HEK293T (cell line): ENCODE measurements around the gene EIF6.
A peak's percentile ranks its signal among the peaks of the same experiment; 100 is the strongest.

ENCODE experiments used
- CTCF ChIA-PET: fragments of 350-600 bp; formaldehyde crosslinking; extraction: SDS; loops from one replicate; lab custom pipeline; 2021; ENCODE audit warnings: antibody characterized with exemption, inconsistent platforms; lab: Yijun Ruan, JAX
- POLR2A ChIA-PET: fragments of 350-600 bp; formaldehyde crosslinking; extraction: SDS; loops from one replicate; lab custom pipeline; 2020; ENCODE audit warnings: antibody characterized with exemption, inconsistent platforms; lab: Yijun Ruan, JAX
- DNase-seq: peaks from one replicate; pipeline ENCODE4 v3.0.0; 2012; ENCODE audit warnings: mixed read lengths; ENCODE audit errors: extremely low spot score
- ARNT ChIP-seq: fragments of 450-650 bp; IDR thresholded peaks from 2 replicates; pipeline ENCODE4 v1.6.1; 2017; ENCODE audit warnings: mild to moderate bottlenecking
- BHLHE40 ChIP-seq: fragments of 450-650 bp; IDR thresholded peaks from 2 replicates; pipeline ENCODE4 v1.6.1; 2016; ENCODE audit warnings: mild to moderate bottlenecking, moderate library complexity, borderline replicate concordance
- CTBP1 ChIP-seq: fragments of 450-650 bp; IDR thresholded peaks from 2 replicates; pipeline ENCODE4 v1.6.1; 2016; ENCODE audit warnings: borderline replicate concordance
- ELF4 ChIP-seq: fragments of 450-650 bp; IDR thresholded peaks from 2 replicates; pipeline ENCODE4 v1.6.1; 2017; ENCODE audit warnings: antibody characterized with exemption
- FOXA1 ChIP-seq: fragments of 450-650 bp; IDR thresholded peaks from 2 replicates; pipeline ENCODE4 v1.6.1; 2016; ENCODE audit warnings: mild to moderate bottlenecking
- FOXK2 ChIP-seq: fragments of 450-650 bp; IDR thresholded peaks from 2 replicates; pipeline ENCODE4 v1.6.1; 2016; ENCODE audit warnings: mild to moderate bottlenecking
- FOXM1 ChIP-seq: fragments of 450-650 bp; IDR thresholded peaks from 2 replicates; pipeline ENCODE4 v1.6.1; 2017; ENCODE audit warnings: mild to moderate bottlenecking, borderline replicate concordance
- HDGF ChIP-seq: fragments of 450-650 bp; IDR thresholded peaks from 2 replicates; pipeline ENCODE4 v1.6.1; 2017; ENCODE audit warnings: antibody characterized with exemption, borderline replicate concordance
- L3MBTL2 ChIP-seq: fragments of 450-650 bp; conservative IDR thresholded peaks from 2 replicates; pipeline ENCODE4 v1.6.1; 2016; ENCODE audit warnings: mild to moderate bottlenecking
- LEF1 ChIP-seq: fragments of 450-650 bp; IDR thresholded peaks from 2 replicates; pipeline ENCODE4 v1.6.1; 2017; ENCODE audit warnings: mild to moderate bottlenecking, borderline replicate concordance
- NFRKB ChIP-seq: fragments of 450-650 bp; IDR thresholded peaks from 2 replicates; pipeline ENCODE4 v1.6.1; 2016; ENCODE audit warnings: mild to moderate bottlenecking, moderate library complexity
- SP1 ChIP-seq: fragments of 450-650 bp; IDR thresholded peaks from 2 replicates; pipeline ENCODE4 v1.6.1; 2017
- SUZ12 ChIP-seq: fragments of 450-650 bp; IDR thresholded peaks from 2 replicates; pipeline ENCODE4 v1.6.1; 2016; ENCODE audit warnings: mild to moderate bottlenecking
- TARDBP ChIP-seq: fragments of 450-650 bp; IDR thresholded peaks from 2 replicates; pipeline ENCODE4 v1.6.1; 2016
- ZNF384 ChIP-seq: fragments of 450-650 bp; IDR thresholded peaks from 2 replicates; pipeline ENCODE4 v1.6.1; 2016
- TF ChIP-seq, protein P1 (sequence below): fragments of 450-650 bp; IDR thresholded peaks from 2 replicates; pipeline ENCODE4 v1.6.1; 2016

EIF6 gene

DNA sequence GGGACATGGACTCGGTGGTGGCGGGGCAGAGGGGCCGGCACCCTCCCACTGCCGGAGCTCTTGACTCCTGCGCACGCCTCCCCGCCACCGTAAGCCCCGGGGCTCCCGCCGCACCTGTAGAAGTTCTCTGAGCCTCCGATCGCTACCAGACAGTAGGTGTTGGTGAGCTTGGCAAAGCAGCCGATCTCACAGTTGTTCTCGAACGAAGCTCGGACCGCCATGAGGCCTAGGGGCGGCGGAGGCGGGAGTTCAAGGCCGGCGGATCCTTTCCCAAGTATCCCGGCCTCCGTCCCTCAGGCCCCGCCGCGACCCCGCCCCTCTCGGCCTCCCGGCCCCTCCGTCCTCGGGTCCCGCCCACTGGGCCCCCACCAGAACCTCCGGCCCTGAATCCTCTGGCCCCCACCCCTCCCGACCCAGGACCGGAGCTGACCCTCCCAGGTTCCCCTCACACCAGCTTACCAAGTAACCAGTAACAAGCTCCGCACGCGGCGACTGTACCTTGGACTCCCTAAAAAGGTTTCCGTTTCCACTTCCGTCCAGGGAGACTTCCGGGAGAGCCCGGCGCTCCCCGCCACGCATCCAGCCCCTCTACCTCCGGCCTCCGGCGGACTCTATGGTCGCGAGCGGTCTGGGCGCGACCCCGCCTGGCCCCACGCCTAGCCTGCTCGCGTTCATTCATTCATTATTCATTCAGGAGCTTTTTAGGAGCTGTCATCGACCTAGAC, at the start of gene EIF6:
Gene EIF6 (minus strand): TSS at position 506 of the 725 bp plus-strand sequence. CDS start 285 bp downstream, at position 221.
- TF ChIP-seq ARNT (no peak), ELF4 (peak; percentile 34; the same call in 1 of the 2 replicates), SUZ12 (no peak), FOXM1 (no peak), L3MBTL2 (peak; percentile 74)
- DNase-seq: peak; percentile 93
- POLR2A ChIA-PET: interaction anchor here (1.0 to 2.3 kb wide), 11 partner anchors 9 to 170 kb away, joined by 3 to 17 read pairs (median 4); partner anchors contain the start of genes CEP250, EDEM2 and UQCC1
- CTCF ChIA-PET: interaction anchor here (0.7 to 1.0 kb wide), 3 partner anchors 20 to 140 kb away, joined by 3 to 4 read pairs (median 3); partner anchors contain the start of gene EDEM2

DNA sequence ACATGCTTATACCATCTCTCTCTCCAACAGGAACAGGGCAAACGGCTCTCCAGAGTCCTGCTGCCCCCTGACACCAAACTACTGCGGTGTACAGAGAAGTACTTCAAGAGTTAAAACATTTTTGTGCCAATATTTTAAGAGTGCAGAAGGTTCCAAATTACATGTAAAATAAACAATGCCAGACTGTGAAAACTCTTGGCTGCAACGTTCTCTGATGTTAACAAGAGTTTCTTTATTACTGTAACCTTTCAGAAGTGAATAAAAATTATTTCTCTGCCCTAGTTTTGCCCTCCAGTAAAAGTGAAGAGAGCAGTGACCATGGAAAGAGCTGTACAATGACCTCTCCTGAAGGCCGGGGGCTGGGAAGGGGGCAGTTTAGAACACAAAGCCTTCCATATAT, 49.0 kb upstream of the EIF6 start:
- CTCF ChIA-PET: interaction anchor here (1.0 kb wide), 1 partner anchor 32 kb away, joined by 3 read pairs; no protein-coding TSS in a partner anchor

DNA sequence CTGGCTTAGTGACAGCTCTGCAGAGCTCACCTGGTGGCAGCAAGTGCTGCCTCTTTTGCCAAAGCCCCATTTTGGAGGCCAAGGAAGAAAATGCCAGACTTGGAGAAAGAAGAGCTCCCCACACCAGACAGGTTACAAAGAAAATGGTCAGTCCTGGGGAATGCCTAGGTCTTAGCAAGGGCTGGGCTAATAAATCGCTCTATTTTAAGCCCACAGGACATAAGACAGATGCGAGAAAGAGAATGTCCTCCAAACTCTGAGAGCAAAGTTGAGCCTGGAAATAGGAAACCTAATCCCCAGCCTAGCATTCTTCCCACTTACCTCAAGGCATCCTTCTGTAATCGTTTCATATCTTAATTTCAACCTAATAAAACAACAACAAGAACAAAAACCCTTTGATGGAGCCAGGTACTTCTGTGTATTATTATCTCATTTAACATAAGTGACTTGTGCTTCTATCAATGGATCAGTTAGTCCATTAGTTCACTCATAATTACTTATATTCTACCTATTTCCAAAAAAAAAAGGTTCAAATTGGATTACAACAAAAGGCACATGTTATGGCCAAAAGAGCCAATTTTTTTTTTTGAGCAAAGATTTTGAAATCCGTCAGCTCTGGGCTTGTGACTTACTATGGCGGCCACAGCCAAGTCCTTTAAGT, 48.1 kb upstream of the EIF6 start:
- POLR2A ChIA-PET: no interaction called here
- DNase-seq: no peak
- TF ChIP-seq NFRKB (no peak), SUZ12 (no peak), FOXA1 (no peak), CTBP1 (no peak), FOXM1 (no peak), BHLHE40 (no peak), TARDBP (no peak), SP1 (no peak), LEF1 (no peak), ELF4 (no peak), FOXK2 (no peak), L3MBTL2 (no peak), ZNF384 (no peak), HDGF (no peak), ARNT (no peak)
- TF ChIP-seq, protein P1, sequence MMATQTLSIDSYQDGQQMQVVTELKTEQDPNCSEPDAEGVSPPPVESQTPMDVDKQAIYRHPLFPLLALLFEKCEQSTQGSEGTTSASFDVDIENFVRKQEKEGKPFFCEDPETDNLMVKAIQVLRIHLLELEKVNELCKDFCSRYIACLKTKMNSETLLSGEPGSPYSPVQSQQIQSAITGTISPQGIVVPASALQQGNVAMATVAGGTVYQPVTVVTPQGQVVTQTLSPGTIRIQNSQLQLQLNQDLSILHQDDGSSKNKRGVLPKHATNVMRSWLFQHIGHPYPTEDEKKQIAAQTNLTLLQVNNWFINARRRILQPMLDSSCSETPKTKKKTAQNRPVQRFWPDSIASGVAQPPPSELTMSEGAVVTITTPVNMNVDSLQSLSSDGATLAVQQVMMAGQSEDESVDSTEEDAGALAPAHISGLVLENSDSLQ: no peak
- CTCF ChIA-PET: no interaction called here

More for the DNA sequence above, 49.0 kb upstream of the EIF6 start:
- no peak for DNase-seq
- POLR2A ChIA-PET: no interaction called here
- TF ChIP-seq FOXK2 (no peak), ZNF384 (no peak), BHLHE40 (no peak), TARDBP (no peak), LEF1 (no peak), CTBP1 (no peak), NFRKB (no peak), HDGF (no peak), L3MBTL2 (no peak)
- TF ChIP-seq, protein P1: no peak

DNA sequence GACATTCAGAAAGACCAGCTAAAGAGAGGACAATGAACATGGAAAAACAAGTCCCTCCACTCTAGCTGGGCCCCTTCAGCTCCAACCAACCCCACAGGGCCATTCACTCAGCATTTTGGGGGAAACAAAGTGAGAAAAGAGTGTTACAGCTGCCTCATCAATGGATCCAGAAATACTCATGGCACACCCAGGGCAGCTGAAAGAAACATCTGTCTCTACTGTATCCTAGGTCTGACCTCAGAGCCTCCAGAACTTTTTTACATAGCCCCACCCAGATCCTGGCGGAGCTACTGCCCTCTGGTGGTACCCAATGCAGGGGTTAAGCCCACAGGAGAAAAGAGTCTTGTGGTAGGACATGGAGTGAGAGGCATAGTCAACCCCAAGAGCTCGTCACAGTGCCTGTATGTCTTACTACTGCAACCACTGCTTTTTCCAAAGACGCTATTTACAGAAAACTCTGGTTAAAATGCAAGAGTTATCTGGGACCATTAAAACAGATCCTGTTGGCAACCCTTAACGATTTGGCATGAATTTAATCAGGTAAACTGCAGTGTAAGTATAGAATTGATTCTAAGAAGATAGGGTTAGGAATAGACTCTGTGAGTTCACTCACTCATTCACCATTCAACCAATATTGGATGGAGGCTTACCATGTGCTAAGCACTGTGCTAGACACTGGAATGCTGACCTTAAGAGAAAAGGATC, 45.0 kb upstream of the EIF6 start:
- peak; percentile 71 for DNase-seq
- ChIA-PET POLR2A (interaction anchor here (0.6 to 1.3 kb wide), 3 partner anchors 11 to 125 kb away, joined by 3 to 6 read pairs (median 3); no protein-coding TSS in a partner anchor), CTCF (interaction anchor here (0.5 to 3.4 kb wide), 10 partner anchors 10 to 207 kb away, joined by 3 to 36 read pairs (median 4); no protein-coding TSS in a partner anchor)
- no peak for TF ChIP-seq BHLHE40
- TF ChIP-seq ARNT: no peak
- TF ChIP-seq, protein P1: no peak
- no peak for TF ChIP-seq CTBP1
- no peak for TF ChIP-seq ELF4
- no peak for TF ChIP-seq FOXA1
- TF ChIP-seq LEF1: no peak
- TF ChIP-seq TARDBP: no peak
- no peak for TF ChIP-seq SP1
- TF ChIP-seq ZNF384: no peak

DNA sequence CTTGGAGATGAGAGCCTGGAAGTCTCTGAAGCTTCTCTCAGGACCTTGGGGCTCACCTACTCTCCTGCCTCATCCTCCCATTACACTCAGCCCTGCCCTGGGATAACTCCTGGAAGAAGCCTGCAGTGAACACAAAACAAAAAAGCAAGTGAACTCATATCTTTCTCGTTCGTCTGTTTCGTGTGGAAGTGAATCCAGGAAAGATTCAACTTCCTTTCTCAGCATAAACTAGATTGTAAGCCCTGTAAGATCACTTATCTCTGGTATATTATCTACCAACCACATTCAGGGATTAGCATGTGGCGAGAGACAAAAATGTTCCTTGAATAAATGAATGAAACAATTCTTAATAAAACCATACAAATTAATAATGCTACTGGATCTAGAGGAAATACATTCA, 44.1 kb upstream of the EIF6 start:
- CTCF ChIA-PET: interaction anchor here (0.7 to 3.4 kb wide), 7 partner anchors 9 to 478 kb away, joined by 3 to 36 read pairs (median 4); no protein-coding TSS in a partner anchor
- no peak for DNase-seq
- POLR2A ChIA-PET: interaction anchor here (0.6 to 1.3 kb wide), 2 partner anchors 10 to 25 kb away, joined by 3 to 6 read pairs; no protein-coding TSS in a partner anchor
- TF ChIP-seq ELF4 (no peak), HDGF (no peak), TARDBP (no peak), SP1 (no peak), FOXA1 (no peak), SUZ12 (no peak), FOXM1 (no peak), L3MBTL2 (no peak), LEF1 (no peak), ZNF384 (no peak)
